HG02571 (cell line): ENCODE data around the gene GDF7.

Experiments
- ATAC-seq: cut with Tn5 transposase; IDR thresholded peaks from one replicate; pipeline ENCODE4 v1.9.1; 2021; ENCODE audit warnings: mild to moderate bottlenecking, moderate library complexity; ENCODE audit not compliant: unreplicated experiment

GDF7 gene

DNA sequence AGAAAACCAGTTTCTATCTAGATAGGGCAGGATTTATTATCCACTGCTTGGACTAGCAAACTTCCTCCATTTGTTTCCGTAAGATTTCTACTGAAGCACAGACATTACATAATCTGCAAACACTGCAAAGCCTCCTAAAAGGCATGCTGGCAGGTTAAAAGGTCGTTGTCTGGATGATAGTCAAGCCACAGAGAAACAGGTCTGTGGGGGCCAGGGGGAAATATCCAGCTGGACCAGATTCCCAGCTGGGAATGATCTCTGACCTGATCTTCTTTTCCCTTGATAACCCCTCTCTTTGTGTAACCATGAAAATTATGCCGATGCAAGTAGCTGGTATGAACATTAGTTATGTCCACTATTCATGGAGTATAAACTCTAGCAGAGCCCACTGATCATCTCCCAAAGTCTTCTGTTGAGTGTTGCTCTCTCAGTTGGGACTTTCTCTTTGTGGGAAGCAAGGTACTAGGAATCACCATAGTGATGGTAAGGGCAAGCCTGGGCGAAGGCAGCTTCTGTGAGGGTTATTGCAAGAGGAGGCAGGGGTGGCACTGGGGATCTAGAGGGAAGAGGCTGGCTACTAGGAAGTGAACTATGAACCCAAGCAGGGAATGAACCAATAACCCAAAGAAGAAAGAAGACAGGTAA, 61.3 kb downstream of the GDF7 start:
- ATAC-seq, result no peak
